HCT116 (cell line): ENCODE measurements around the gene PAX7. TPM values are rescaled to one million over a fixed set of nuclear protein-coding genes. Genes with fewer than 3 reads are reported as not detected.
"Not testable (repeated sequence)": the region's sequence is repeated elsewhere in the genome, so short reads cannot be mapped to it uniquely, and the experiment has no call there.

Source experiments
- ATAC-seq: fragments of 200-7000 bp; cut with Tn5 transposase; 2 replicates; pipeline ENCODE4 v1.9.1; 2020; ENCODE audit warnings: mild to moderate bottlenecking, moderate library complexity
- BruUV-seq: library from RNA; stranded (reverse); fragments of 400-500 nt; replicated peaks from 2 replicates; lab custom pipeline; 2021; lab: Mats Ljungman, UMichigan
- CTCF ChIA-PET: fragments of 300-600 bp; sonication (Branson Sonifier 250); formaldehyde crosslinking; loops from one replicate; lab custom pipeline; 2021; ENCODE audit warnings: antibody characterized with exemption; lab: Charles Lee
- POLR2A ChIA-PET: fragments of 300-600, 350-600 bp; sonication (Branson Sonifier 250); formaldehyde crosslinking; loops from one replicate; lab custom pipeline; 2021; ENCODE audit warnings: antibody characterized with exemption; lab: Charles Lee
- RAD21 ChIA-PET, 2 experiments: fragments of 300-600 bp; sonication (Branson Sonifier 250); formaldehyde crosslinking; loops; one replicate each; lab custom pipeline; 2023; ENCODE audit warnings: low total read pairs in 2 of 2; ENCODE audit not compliant: uncharacterized antibody in 2 of 2, unreplicated experiment in 2 of 2, low non-redundant PET in 1 of 2; lab: Charles Lee
- DNase-seq: peaks from one replicate; pipeline ENCODE4 v3.0.0-alpha.2; 2010; ENCODE audit warnings: low read depth, low spot score
- H2AFZ ChIP-seq: fragments of 200-600 bp; shearing (Covaris generic), sonication (generic); 2 replicates; pipeline ENCODE4 v1.6.1; 2017; ENCODE audit warnings: low read depth, mixed run types, mixed read lengths, antibody characterized with exemption, low read length; ENCODE audit not compliant: poor library complexity, severe bottlenecking
- H3K27ac ChIP-seq: 2 replicates; pipeline ENCODE4 v1.5.1; 2012; ENCODE audit warnings: low read depth, low read length
- H3K27me3 ChIP-seq: fragments of 200-600 bp; sonication (generic); 2 replicates; pipeline ENCODE4 v1.6.1; 2016; ENCODE audit warnings: mixed run types, low read length, mixed read lengths; ENCODE audit not compliant: insufficient read depth
- H3K36me3 ChIP-seq, 2 experiments: fragments of 200-500 bp in 1 of 2; fragments of 200-600 bp in 1 of 2; sonication (Bioruptor generic) in 1 of 2; sonication (generic) in 1 of 2; 2 replicates each; pipeline versions ENCODE4 v1.5.1 to v1.6.1; 2014 to 2016; ENCODE audit warnings: low read length in 2 of 2, inconsistent platforms in 1 of 2, mixed read lengths in 1 of 2, mixed run types in 1 of 2; ENCODE audit not compliant: insufficient read depth in 2 of 2, control insufficient read depth in 1 of 2
- H3K4me1 ChIP-seq, 2 experiments: fragments of 200-600 bp in 1 of 2; sonication (generic) in 1 of 2; 2 replicates each; pipeline versions ENCODE4 v1.5.1 to v1.6.1; 2012 to 2017; ENCODE audit warnings: low read length in 2 of 2, inconsistent platforms in 1 of 2, mild to moderate bottlenecking in 1 of 2, mixed read lengths in 1 of 2, mixed run types in 1 of 2, moderate library complexity in 1 of 2; ENCODE audit not compliant: insufficient read depth in 2 of 2, control insufficient read depth in 1 of 2
- H3K4me2 ChIP-seq: fragments of 200-600 bp; sonication (generic); 2 replicates; pipeline ENCODE4 v1.6.1; 2017; ENCODE audit warnings: mixed run types, low read length, mixed read lengths
- H3K4me3 ChIP-seq, 2 experiments: fragments of 200-600 bp in 1 of 2; sonication (generic) in 1 of 2; replicated peaks in 1 of 2; 2 replicates each; pipeline ENCODE4 v1.5.1; 2011 to 2016; ENCODE audit warnings: low read length in 2 of 2, control low read depth in 1 of 2, low read depth in 1 of 2, mild to moderate bottlenecking in 1 of 2, mixed read lengths in 1 of 2, mixed run types in 1 of 2
- H3K79me2 ChIP-seq: fragments of 200-600 bp; sonication (generic); 2 replicates; pipeline ENCODE4 v1.6.1; 2017; ENCODE audit warnings: mild to moderate bottlenecking, mixed run types, low read length, moderate library complexity, mixed read lengths; ENCODE audit not compliant: insufficient read depth
- H3K9ac ChIP-seq: fragments of 200-600 bp; sonication (generic); 2 replicates; pipeline ENCODE4 v1.6.1; 2016; ENCODE audit warnings: low read length, mixed read lengths
- H3K9me2 ChIP-seq: fragments of 200-600 bp; sonication (generic), shearing (Covaris generic); 2 replicates; pipeline ENCODE4 v1.6.1; 2017; ENCODE audit warnings: mixed run types, mild to moderate bottlenecking, moderate library complexity; ENCODE audit not compliant: insufficient read depth
- H3K9me3 ChIP-seq, 2 experiments: fragments of 200-500 bp in 1 of 2; fragments of 200-600 bp in 1 of 2; sonication (Bioruptor generic) in 1 of 2; sonication (generic) in 1 of 2; 2 replicates each; pipeline ENCODE4 v1.6.1; 2014 to 2017; ENCODE audit warnings: low read length in 2 of 2, mixed read lengths in 2 of 2, inconsistent platforms in 1 of 2, low read depth in 1 of 2, mild to moderate bottlenecking in 1 of 2, mixed run types in 1 of 2, moderate library complexity in 1 of 2; ENCODE audit not compliant: control insufficient read depth in 1 of 2, insufficient read depth in 1 of 2
- H4K20me1 ChIP-seq: fragments of 200-600 bp; sonication (generic), shearing (Covaris generic); 2 replicates; pipeline ENCODE4 v1.6.1; 2017; ENCODE audit warnings: mixed run types, mild to moderate bottlenecking, moderate library complexity; ENCODE audit not compliant: insufficient read depth
- CBX3 ChIP-seq: IDR thresholded peaks from 2 replicates; pipeline ENCODE4 v1.6.1; 2012; ENCODE audit warnings: low read depth
- EZH2 ChIP-seq: fragments of 200-600 bp; sonication (generic); IDR thresholded peaks from 2 replicates; pipeline ENCODE4 v1.6.1; 2017; ENCODE audit warnings: antibody characterized with exemption, mixed run types
- POLR2A ChIP-seq: IDR thresholded peaks from 2 replicates; pipeline ENCODE4 v1.7.0; 2011; ENCODE audit warnings: borderline replicate concordance; ENCODE audit not compliant: insufficient read depth, insufficient read length; ENCODE audit errors: extremely low read depth
- RAD21 ChIP-seq: IDR thresholded peaks from 2 replicates; pipeline ENCODE4 v1.6.1; 2012; ENCODE audit warnings: low read depth, mild to moderate bottlenecking
- SRF ChIP-seq: IDR thresholded peaks from 2 replicates; pipeline ENCODE4 v1.6.1; 2012; ENCODE audit warnings: low read depth
- TCF7L2 ChIP-seq: IDR thresholded peaks from 2 replicates; pipeline ENCODE4 v1.7.0; 2011; ENCODE audit warnings: borderline replicate concordance, inconsistent platforms; ENCODE audit not compliant: insufficient read depth, insufficient read length; ENCODE audit errors: extremely low read depth
- YY1 ChIP-seq: IDR thresholded peaks from 2 replicates; pipeline ENCODE4 v1.6.1; 2011; ENCODE audit warnings: low read length, low read depth, moderate library complexity, mild to moderate bottlenecking; ENCODE audit not compliant: insufficient replicate concordance; ENCODE audit errors: extremely low read depth
- intact Hi-C: fragments of 100-400 bp; cut with micrococcal nuclease; formaldehyde crosslinking; loops from 2 replicates; pipeline ENCODE4 v1.10.0; 2022
- total RNA-seq: library from RNA; stranded (reverse); gene quantifications from one replicate; pipeline ENCODE4 v1.2.1, GENCODE V29; 2021; ENCODE audit not compliant: unreplicated experiment
- TF ChIP-seq, protein P1 (sequence below), 3 experiments: fragments of 200-600 bp in 1 of 3; sonication (generic) in 1 of 3; IDR thresholded peaks in 2 of 3; conservative IDR thresholded peaks in 1 of 3; 2 replicates each; pipeline ENCODE4 v1.5.1; 2012 to 2017; ENCODE audit warnings: low read depth in 2 of 3, low read length in 2 of 3, antibody characterized with exemption in 1 of 3, borderline replicate concordance in 1 of 3, control low read depth in 1 of 3, mild to moderate bottlenecking in 1 of 3, mixed read lengths in 1 of 3, mixed run types in 1 of 3, moderate library complexity in 1 of 3; ENCODE audit not compliant: insufficient read depth in 1 of 3

The PAX7 gene
- total RNA-seq, 1 experiment from 2014 or later = not detected

DNA sequence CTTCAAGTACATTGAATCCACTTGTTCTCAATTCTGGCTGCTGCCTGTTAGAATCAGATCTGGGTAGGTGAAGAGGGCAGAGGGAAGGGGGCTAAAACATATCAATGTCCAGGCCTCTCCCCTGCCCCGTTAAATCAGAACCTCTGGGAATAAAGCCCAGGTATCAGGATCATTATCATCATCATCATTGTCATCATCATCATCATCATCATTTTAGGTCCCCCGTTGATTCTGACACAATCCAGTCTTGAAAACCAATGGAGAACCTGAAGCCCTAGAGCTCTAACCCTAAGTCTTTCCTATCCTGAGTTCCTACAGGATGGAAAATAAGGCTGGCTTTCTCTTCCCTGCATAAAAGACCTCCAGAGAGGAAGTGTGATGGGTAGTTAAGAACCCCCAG is 135.7 kb downstream of the PAX7 start:
- Histone ChIP-seq H3K36me3 (no peaks in the 10 kb centered on the region), H4K20me1 (no peaks in the 10 kb centered on the region), H3K27ac (no peak overlapping the region), H3K27me3 (peaks cover 36% of the 10 kb centered on the region), H3K9ac (no peak overlapping the region), H2AFZ (no peak overlapping the region), H3K9me3 (no peaks in the 10 kb centered on the region), H3K4me2 (no peak overlapping the region), H3K79me2 (no peaks in the 10 kb centered on the region), H3K4me3 (no peak overlapping the region), H3K9me2 (no peaks in the 10 kb centered on the region), H3K4me1 (no peaks in the 10 kb centered on the region)
- ChIA-PET CTCF (no interaction called here), RAD21 (no interaction called here), POLR2A (no interaction called here)
- intact Hi-C loops = no loop called here
- ATAC-seq = no peak
- no peak for DNase-seq
- BruUV-seq = no TSS peak
- TF ChIP-seq SRF (no peak), YY1 (no peak), POLR2A (no peak), EZH2 (no peak), RAD21 (no peak), TCF7L2 (no peak), CBX3 (no peak)
- TF ChIP-seq, protein P1, sequence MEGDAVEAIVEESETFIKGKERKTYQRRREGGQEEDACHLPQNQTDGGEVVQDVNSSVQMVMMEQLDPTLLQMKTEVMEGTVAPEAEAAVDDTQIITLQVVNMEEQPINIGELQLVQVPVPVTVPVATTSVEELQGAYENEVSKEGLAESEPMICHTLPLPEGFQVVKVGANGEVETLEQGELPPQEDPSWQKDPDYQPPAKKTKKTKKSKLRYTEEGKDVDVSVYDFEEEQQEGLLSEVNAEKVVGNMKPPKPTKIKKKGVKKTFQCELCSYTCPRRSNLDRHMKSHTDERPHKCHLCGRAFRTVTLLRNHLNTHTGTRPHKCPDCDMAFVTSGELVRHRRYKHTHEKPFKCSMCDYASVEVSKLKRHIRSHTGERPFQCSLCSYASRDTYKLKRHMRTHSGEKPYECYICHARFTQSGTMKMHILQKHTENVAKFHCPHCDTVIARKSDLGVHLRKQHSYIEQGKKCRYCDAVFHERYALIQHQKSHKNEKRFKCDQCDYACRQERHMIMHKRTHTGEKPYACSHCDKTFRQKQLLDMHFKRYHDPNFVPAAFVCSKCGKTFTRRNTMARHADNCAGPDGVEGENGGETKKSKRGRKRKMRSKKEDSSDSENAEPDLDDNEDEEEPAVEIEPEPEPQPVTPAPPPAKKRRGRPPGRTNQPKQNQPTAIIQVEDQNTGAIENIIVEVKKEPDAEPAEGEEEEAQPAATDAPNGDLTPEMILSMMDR (IDR thresholded peaks at IDR 0.05 in 2 of 3, conservative IDR thresholded peaks at IDR 0.05 in 1 of 3; ENCODE audit: borderline replicate concordance in 1 of 3, insufficient read depth in 1 of 3, low read depth in 2 of 3, low read length in 2 of 3) = no peak

DNA sequence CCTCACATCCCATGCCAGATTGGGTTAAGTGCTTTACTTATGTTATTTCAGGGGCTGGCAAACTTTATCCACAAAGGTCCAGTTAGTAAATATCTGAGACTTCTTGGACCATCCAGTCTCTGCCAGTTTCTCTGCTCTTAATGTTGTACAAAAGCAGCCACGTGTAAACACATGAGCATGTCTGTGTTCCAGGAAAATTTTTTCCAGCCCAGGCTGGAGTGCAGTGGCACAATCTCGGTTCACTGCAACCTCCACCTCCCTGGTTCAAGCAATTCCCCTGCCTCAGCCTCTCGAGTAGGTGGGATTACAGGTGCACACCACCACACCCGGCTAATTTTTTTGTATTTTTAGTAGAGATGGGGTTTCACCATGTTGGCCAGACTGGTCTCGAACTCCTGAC is 136.9 kb downstream of the PAX7 start:
- H3K79me2 ChIP-seq, H3K4me2 ChIP-seq, ATAC-seq, H4K20me1 ChIP-seq, H3K27ac ChIP-seq, intact Hi-C loops, DNase-seq, H3K9me3 ChIP-seq, CTCF ChIA-PET, BruUV-seq, H3K9me2 ChIP-seq, POLR2A ChIA-PET, H3K36me3 ChIP-seq, H3K4me1 ChIP-seq, H3K4me3 ChIP-seq, RAD21 ChIA-PET, H2AFZ ChIP-seq, H3K9ac ChIP-seq: not testable (repeated sequence)
- H3K27me3 ChIP-seq = peaks cover 41% of the 10 kb centered on the region
